ENCODE results near the gene JMJD8.

DNA sequence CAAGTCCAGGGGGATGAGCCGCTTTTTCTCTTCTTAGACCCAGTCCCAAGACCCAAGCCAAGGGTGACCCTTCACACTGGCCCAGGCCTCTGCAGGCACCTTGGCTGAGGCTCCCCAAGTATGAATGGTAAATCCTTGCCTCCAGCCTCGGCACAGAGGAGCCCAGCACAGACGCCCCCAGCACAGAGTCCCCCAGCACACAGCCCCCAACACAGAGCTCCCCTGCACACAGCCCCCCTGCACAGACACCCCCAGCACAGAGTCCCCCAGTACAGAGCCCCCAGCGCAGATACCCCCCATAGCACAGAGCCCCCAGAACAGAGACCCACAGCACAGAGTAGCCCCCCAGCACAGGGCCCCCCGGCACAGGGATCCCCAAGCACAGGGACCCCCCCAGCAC, 43.5 kb downstream of the JMJD8 start:
- TF ChIP-seq, protein P1, sequence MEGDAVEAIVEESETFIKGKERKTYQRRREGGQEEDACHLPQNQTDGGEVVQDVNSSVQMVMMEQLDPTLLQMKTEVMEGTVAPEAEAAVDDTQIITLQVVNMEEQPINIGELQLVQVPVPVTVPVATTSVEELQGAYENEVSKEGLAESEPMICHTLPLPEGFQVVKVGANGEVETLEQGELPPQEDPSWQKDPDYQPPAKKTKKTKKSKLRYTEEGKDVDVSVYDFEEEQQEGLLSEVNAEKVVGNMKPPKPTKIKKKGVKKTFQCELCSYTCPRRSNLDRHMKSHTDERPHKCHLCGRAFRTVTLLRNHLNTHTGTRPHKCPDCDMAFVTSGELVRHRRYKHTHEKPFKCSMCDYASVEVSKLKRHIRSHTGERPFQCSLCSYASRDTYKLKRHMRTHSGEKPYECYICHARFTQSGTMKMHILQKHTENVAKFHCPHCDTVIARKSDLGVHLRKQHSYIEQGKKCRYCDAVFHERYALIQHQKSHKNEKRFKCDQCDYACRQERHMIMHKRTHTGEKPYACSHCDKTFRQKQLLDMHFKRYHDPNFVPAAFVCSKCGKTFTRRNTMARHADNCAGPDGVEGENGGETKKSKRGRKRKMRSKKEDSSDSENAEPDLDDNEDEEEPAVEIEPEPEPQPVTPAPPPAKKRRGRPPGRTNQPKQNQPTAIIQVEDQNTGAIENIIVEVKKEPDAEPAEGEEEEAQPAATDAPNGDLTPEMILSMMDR (IDR thresholded peaks at IDR 0.05 in 8 of 11, conservative IDR thresholded peaks at IDR 0.05 in 3 of 11) = no peak
- TF ChIP-seq POLR2AphosphoS5 (IDR thresholded peaks at IDR 0.05) (no peak), POLR2A (IDR thresholded peaks at IDR 0.05) (no peak)

Measured in spleen (tissue), 7 donors.